B cell (primary cell): ENCODE results near the gene SULT1A4. TPM values are rescaled to one million over a fixed set of nuclear protein-coding genes. Genes with fewer than 3 reads are reported as not detected.
"Not testable (repeated sequence)": the region's sequence is repeated elsewhere in the genome, so short reads cannot be mapped to it uniquely, and the experiment has no call there.

Experiments
- ATAC-seq: fragments of 200-7000 bp; cut with Tn5 transposase; one replicate; pipeline ENCODE4 v1.10.0; 2021; ENCODE audit warnings: low read depth, mild to moderate bottlenecking, moderate number of reproducible peaks, moderate library complexity
- CTCF ChIA-PET: fragments of 350-600 bp; sonication (Branson Sonifier 250); formaldehyde crosslinking; loops from one replicate; lab custom pipeline; 2021; ENCODE audit warnings: antibody characterized with exemption, inconsistent platforms; lab: Charles Lee
- POLR2A ChIA-PET: fragments of 350-600 bp; sonication (Branson Sonifier 250); formaldehyde crosslinking; loops from one replicate; lab custom pipeline; 2021; ENCODE audit warnings: antibody characterized with exemption; lab: Charles Lee
- DNase-seq: peaks from one replicate; pipeline ENCODE4 v3.0.0; 2013
- H2AFZ ChIP-seq: 2 replicates; pipeline ENCODE4 v1.6.1; 2012; ENCODE audit warnings: mild to moderate bottlenecking, low read depth, low read length; ENCODE audit not compliant: insufficient read depth, poor library complexity, severe bottlenecking
- H3K27ac ChIP-seq, 2 donors: 1 replicate in 1 of 2; 2 replicates in 1 of 2; pipeline ENCODE4 v1.5.1; 2012 to 2013; ENCODE audit warnings: low read length in 2 of 2, mild to moderate bottlenecking in 2 of 2, moderate library complexity in 1 of 2
- H3K27me3 ChIP-seq, 4 experiments: fragments of 200-600 bp in 1 of 4; sonication (generic) in 1 of 4; replicated peaks in 1 of 4; 1 replicate in 2 of 4; 2 replicates in 2 of 4; pipeline versions ENCODE4 v1.6.1 to v1.7.0; 2013 to 2016; ENCODE audit warnings: low read length in 3 of 4, mild to moderate bottlenecking in 2 of 4, mixed read lengths in 1 of 4, moderate library complexity in 1 of 4; ENCODE audit not compliant: insufficient read depth in 4 of 4, control insufficient read depth in 3 of 4; ENCODE audit errors: control extremely low read depth in 1 of 4
- H3K36me3 ChIP-seq, 2 experiments: replicated peaks in 1 of 2; 1 replicate in 1 of 2; 2 replicates in 1 of 2; pipeline versions ENCODE4 v1.6.1 to v1.7.1; 2013; ENCODE audit warnings: low read length in 1 of 2; ENCODE audit not compliant: insufficient read depth in 2 of 2, control insufficient read depth in 1 of 2; ENCODE audit errors: control extremely low read depth in 1 of 2, extremely low read depth in 1 of 2
- H3K4me1 ChIP-seq, 2 donors: fragments of 200-600 bp in 1 of 2; sonication (generic) in 1 of 2; 1 replicate in 1 of 2; 2 replicates in 1 of 2; pipeline versions ENCODE4 v1.5.1 to v1.6.1; 2013 to 2017; ENCODE audit warnings: low read length in 2 of 2; ENCODE audit not compliant: control insufficient read depth in 2 of 2, insufficient read depth in 2 of 2
- H3K4me2 ChIP-seq: replicated peaks from 2 replicates; pipeline ENCODE3; 2012; ENCODE audit warnings: mild to moderate bottlenecking, low read depth, low read length; ENCODE audit not compliant: poor library complexity, severe bottlenecking
- H3K4me3 ChIP-seq, 5 experiments: fragments of 200-600 bp in 1 of 5; sonication (generic) in 1 of 5; 1 replicate in 3 of 5; 2 replicates in 2 of 5; pipeline versions ENCODE4 v1.5.1 to v1.7.0; 2011 to 2016; ENCODE audit warnings: low read length in 4 of 5, mild to moderate bottlenecking in 4 of 5, low read depth in 2 of 5, control low read depth in 1 of 5, moderate library complexity in 1 of 5; ENCODE audit not compliant: insufficient read depth in 1 of 5; ENCODE audit errors: control extremely low read depth in 1 of 5, extremely low read depth in 1 of 5
- H3K79me2 ChIP-seq: fragments of 200-600 bp; sonication (generic); one replicate; pipeline ENCODE4 v1.6.0; 2016; ENCODE audit warnings: low read length; ENCODE audit not compliant: control insufficient read depth, insufficient read depth
- H3K9ac ChIP-seq: fragments of 200-600 bp; sonication (generic); 2 replicates; pipeline ENCODE4 v1.6.1; 2017; ENCODE audit warnings: mild to moderate bottlenecking, low read length, moderate library complexity
- H3K9me3 ChIP-seq, 3 donors: one replicate each; pipeline versions ENCODE4 v1.6.1 to v1.7.1; 2013; ENCODE audit warnings: low read length in 2 of 3; ENCODE audit not compliant: control insufficient read depth in 2 of 3, insufficient read depth in 1 of 3; ENCODE audit errors: control extremely low read depth in 1 of 3
- H4K20me1 ChIP-seq: 2 replicates; pipeline ENCODE4 v1.6.0; 2012; ENCODE audit warnings: mild to moderate bottlenecking, low read length; ENCODE audit not compliant: insufficient read depth, control insufficient read depth, poor library complexity, severe bottlenecking
- H3K27ac Mint-ChIP-seq: one replicate; pipeline ENCODE4 v1.8.0; 2021; ENCODE audit warnings: mixed read lengths
- H3K27me3 Mint-ChIP-seq: one replicate; pipeline ENCODE4 v1.8.0; 2021; ENCODE audit warnings: mixed read lengths
- H3K4me1 Mint-ChIP-seq: one replicate; pipeline ENCODE4 v1.8.0; 2021; ENCODE audit warnings: mixed read lengths
- H3K4me3 Mint-ChIP-seq: one replicate; pipeline ENCODE4 v1.8.0; 2021; ENCODE audit warnings: mixed read lengths
- H3K9me3 Mint-ChIP-seq: one replicate; pipeline ENCODE4 v1.8.0; 2022; ENCODE audit warnings: mixed read lengths; ENCODE audit not compliant: insufficient read depth
- WGBS: methylation state at CpG from one replicate; pipeline ENCODE4 v1.1.5; 2013; ENCODE audit warnings: missing lambda C conversion rate; ENCODE audit not compliant: insufficient coverage; 5-methylcytosine and 5-hydroxymethylcytosine counted together
- intact Hi-C: fragments of 100-400 bp; cut with micrococcal nuclease; formaldehyde crosslinking; loops from one replicate; pipeline ENCODE4 v1.10.0; 2022
- polyA plus RNA-seq: library from polyadenylated mRNA; depleted of rRNA; stranded (reverse); fragments of >200 nt; gene quantifications from 2 replicates; pipeline ENCODE4 v1.2.3, GENCODE V29; 2012
- total RNA-seq, 2 donors: library from RNA; stranded (reverse); fragments of 120-200 nt in 1 of 2; gene quantifications; 1 replicate in 1 of 2; 2 replicates in 1 of 2; pipeline versions ENCODE4 v1.2.3 to v1.2.4, GENCODE V29; 2013 to 2022

The SULT1A4 gene
- total and polyA plus RNA-seq, 2 donors (not counting 1 experiment from before 2014, with no cell fraction given), result 2.6 to 6.0 TPM

GRCh38 chr16:29454269-29454668 is 5.4 kb upstream of the SULT1A4 start, which contains the start of the genes BOLA2 and SLX1B:
Gene BOLA2, minus strand, starts transcription at chr16:29454351. Its CDS starts 98 bp downstream, at chr16:29454253.
Gene SLX1B, plus strand, starts transcription at chr16:29454533.
- H3K27me3 Mint-ChIP-seq, H3K4me3 ChIP-seq, H3K4me2 ChIP-seq, H3K27ac Mint-ChIP-seq, H3K9ac ChIP-seq, H3K4me3 Mint-ChIP-seq, POLR2A ChIA-PET, H3K79me2 ChIP-seq, intact Hi-C loops, H3K27me3 ChIP-seq, H3K4me1 Mint-ChIP-seq, H2AFZ ChIP-seq, H3K9me3 Mint-ChIP-seq, CTCF ChIA-PET, H3K36me3 ChIP-seq, H3K9me3 ChIP-seq, H4K20me1 ChIP-seq, DNase-seq, H3K27ac ChIP-seq, H3K4me1 ChIP-seq: not testable (repeated sequence)
- peak; percentile 87 for ATAC-seq
- whole genome bisulfite sequencing, result no CpG with 5 or more reads among the region's 33 CpGs

DNA sequence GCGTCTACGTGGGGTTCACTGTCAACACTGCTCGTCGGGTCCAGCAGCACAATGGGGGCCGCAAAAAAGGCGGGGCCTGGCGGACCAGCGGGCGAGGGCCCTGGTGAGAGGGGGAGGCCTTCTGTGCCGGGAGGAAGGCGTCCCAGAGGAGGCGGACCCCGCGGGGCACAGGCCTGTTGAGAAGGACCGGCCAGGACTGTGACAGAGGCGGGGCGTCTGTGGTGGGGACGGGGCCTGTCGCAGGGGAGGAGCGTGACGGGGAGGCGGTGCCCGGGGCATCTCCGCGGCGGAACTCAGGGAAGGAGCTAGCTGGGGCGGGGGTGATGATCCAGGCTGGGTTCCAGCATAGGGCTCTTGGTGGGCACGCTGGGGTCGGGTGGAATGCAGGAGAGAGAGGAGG is 4.9 kb upstream of the SULT1A4 start:
- POLR2A ChIA-PET, H3K9me3 Mint-ChIP-seq, H3K4me3 ChIP-seq, H3K27me3 ChIP-seq, H3K27me3 Mint-ChIP-seq, H2AFZ ChIP-seq, intact Hi-C loops, H3K4me3 Mint-ChIP-seq, H3K4me1 ChIP-seq, H3K4me1 Mint-ChIP-seq, H3K9ac ChIP-seq, H3K79me2 ChIP-seq, H3K4me2 ChIP-seq, H3K36me3 ChIP-seq, DNase-seq, H3K27ac Mint-ChIP-seq, H4K20me1 ChIP-seq, H3K27ac ChIP-seq, CTCF ChIA-PET, H3K9me3 ChIP-seq: not testable (repeated sequence)
- WGBS, result no CpG with 5 or more reads among the region's 29 CpGs
- peak; percentile 66 for ATAC-seq

DNA sequence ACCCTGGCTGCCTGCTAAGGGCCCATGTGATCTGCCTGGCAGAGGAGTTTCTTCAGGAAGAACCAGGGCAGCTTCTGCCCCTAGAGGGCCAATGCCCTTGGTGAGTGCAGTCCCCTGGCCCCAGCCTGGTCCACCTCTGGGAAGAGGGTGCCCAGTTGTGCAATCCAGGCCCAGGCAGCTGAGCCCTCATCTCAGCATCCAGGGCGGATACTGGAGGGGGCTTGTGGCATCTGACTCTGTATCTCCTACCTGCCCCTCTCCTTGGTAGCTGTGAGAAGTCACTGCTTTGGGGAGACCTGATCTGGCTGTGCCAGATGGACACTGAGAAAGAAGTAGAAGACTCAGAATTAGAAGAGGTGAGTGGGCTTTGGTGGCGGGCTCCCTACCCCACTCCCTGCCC is 2.1 kb upstream of the SULT1A4 start:
- H3K4me3 ChIP-seq, H3K4me1 ChIP-seq, H3K79me2 ChIP-seq, H3K9me3 Mint-ChIP-seq, H3K9me3 ChIP-seq, intact Hi-C loops, H3K27me3 ChIP-seq, POLR2A ChIA-PET, H3K9ac ChIP-seq, ATAC-seq, H3K27ac ChIP-seq, H3K27me3 Mint-ChIP-seq, H3K4me3 Mint-ChIP-seq, CTCF ChIA-PET, DNase-seq, H3K27ac Mint-ChIP-seq, H4K20me1 ChIP-seq, H3K36me3 ChIP-seq, H3K4me1 Mint-ChIP-seq, H2AFZ ChIP-seq, H3K4me2 ChIP-seq: not testable (repeated sequence)
- WGBS, result no CpG with 5 or more reads among the region's 2 CpGs

GRCh38 chr16:29460647-29461030 is 926 bp downstream of the SULT1A4 start:
- H3K27ac Mint-ChIP-seq, result not testable (repeated sequence)

More at GRCh38 chr16:29460647-29461030, 926 bp downstream of the SULT1A4 start:
- H3K79me2 ChIP-seq, H3K27ac ChIP-seq, H3K9me3 Mint-ChIP-seq, H3K27me3 ChIP-seq, H4K20me1 ChIP-seq, H2AFZ ChIP-seq, H3K4me1 ChIP-seq, intact Hi-C loops, H3K4me2 ChIP-seq, H3K9ac ChIP-seq, H3K4me1 Mint-ChIP-seq, CTCF ChIA-PET, ATAC-seq, POLR2A ChIA-PET, H3K27me3 Mint-ChIP-seq, H3K4me3 Mint-ChIP-seq, DNase-seq, H3K4me3 ChIP-seq, H3K9me3 ChIP-seq, H3K36me3 ChIP-seq: not testable (repeated sequence)
- WGBS, result no CpG with 5 or more reads among the region's 9 CpGs
